Activated naive CD8-positive, alpha-beta T cell treated with anti-CD3 and anti-CD28 coated beads, Interleukin-2, amount 10 ng/mL, durations not matched to agents 7 days and 5 days (primary cell): ENCODE results near the gene PEBP1. TPM values are rescaled to one million over a fixed set of nuclear protein-coding genes. Genes with fewer than 3 reads are reported as not detected.
"Not testable (repeated sequence)": the region's sequence is repeated elsewhere in the genome, so short reads cannot be mapped to it uniquely, and the experiment has no call there.

Experiments used
- ATAC-seq: fragments of 150-1000 bp; cut with Tn5 transposase; one replicate; pipeline ENCODE4 v1.10.0; 2021; ENCODE audit warnings: low read depth, moderate library complexity
- POLR2A ChIA-PET: fragments of 350-600 bp; sonication (Branson Sonifier 250); formaldehyde crosslinking; loops from one replicate; lab custom pipeline; 2021; ENCODE audit warnings: antibody characterized with exemption; lab: Charles Lee
- DNase-seq: peaks from one replicate; pipeline ENCODE4 v3.0.0; 2021
- H3K27ac Mint-ChIP-seq: one replicate; pipeline ENCODE4 v1.8.0; 2022; ENCODE audit warnings: mild to moderate bottlenecking, mixed read lengths
- H3K27me3 Mint-ChIP-seq: one replicate; pipeline ENCODE4 v1.8.0; 2022; ENCODE audit warnings: mild to moderate bottlenecking, moderate library complexity, mixed read lengths
- H3K36me3 Mint-ChIP-seq: one replicate; pipeline ENCODE4 v1.8.0; 2021; ENCODE audit warnings: mild to moderate bottlenecking, mixed read lengths
- H3K4me1 Mint-ChIP-seq: one replicate; pipeline ENCODE4 v1.8.0; 2021; ENCODE audit warnings: mixed read lengths
- H3K4me3 Mint-ChIP-seq: one replicate; pipeline ENCODE4 v1.8.0; 2022; ENCODE audit warnings: mild to moderate bottlenecking, moderate library complexity, mixed read lengths
- H3K9me3 Mint-ChIP-seq: one replicate; pipeline ENCODE4 v1.8.0; 2021; ENCODE audit warnings: mixed read lengths
- total RNA-seq, 2 experiments: library from RNA; stranded (reverse); gene quantifications; one replicate each; pipeline ENCODE4 v1.2.3, GENCODE V29; 2021

The PEBP1 gene
- total RNA-seq, 2 experiments from 2014 or later = 95.4 to 95.8 TPM

- H3K36me3 Mint-ChIP-seq = no peaks in the 10 kb centered on the region
- H3K27me3 Mint-ChIP-seq = no peaks in the 10 kb centered on the region
- H3K9me3 Mint-ChIP-seq = no peaks in the 10 kb centered on the region
- no peak for DNase-seq
- no peak overlapping the region for H3K27ac Mint-ChIP-seq
- no peak overlapping the region for H3K4me3 Mint-ChIP-seq
- POLR2A ChIA-PET = interaction anchor here (1.2 kb wide), 1 partner anchor 258 kb away, joined by 4 read pairs; no protein-coding TSS in a partner anchor
- H3K4me1 Mint-ChIP-seq = peaks cover 7% of the 10 kb centered on the region
- no peak for ATAC-seq
Observed at GRCh38 chr12:118119449-118119879, 16.5 kb upstream of the PEBP1 start.

- Mint-ChIP-seq H3K4me3 (no peak overlapping the region), H3K27me3 (no peaks in the 10 kb centered on the region), H3K27ac (peak overlapping the region; percentile 54), H3K36me3 (no peaks in the 10 kb centered on the region), H3K4me1 (peaks cover 7% of the 10 kb centered on the region), H3K9me3 (no peaks in the 10 kb centered on the region)
- DNase-seq = peak; percentile 62
- ATAC-seq = peak; percentile 67
- POLR2A ChIA-PET = interaction anchor here (1.5 kb wide), 1 partner anchor 255 kb away, joined by 7 read pairs; the partner anchor contains the start of gene SUDS3
Observed at GRCh38 chr12:118120579-118121363, 15.2 kb upstream of the PEBP1 start.

- POLR2A ChIA-PET = interaction anchor here (1.0 kb wide), 1 partner anchor 13 kb away, joined by 3 read pairs; the partner anchor contains the start of gene PEBP1
- Mint-ChIP-seq H3K27me3 (no peaks in the 10 kb centered on the region), H3K36me3 (no peaks in the 10 kb centered on the region), H3K4me1 (peaks cover 7% of the 10 kb centered on the region), H3K27ac (no peak overlapping the region), H3K9me3 (no peaks in the 10 kb centered on the region), H3K4me3 (no peak overlapping the region)
- DNase-seq = no peak
- no peak for ATAC-seq
Observed at GRCh38 chr12:118122264-118122663, 13.7 kb upstream of the PEBP1 start.

- no peak for ATAC-seq
- H3K27me3 Mint-ChIP-seq = no peaks in the 10 kb centered on the region
- POLR2A ChIA-PET = interaction anchor here (0.5 kb wide), 1 partner anchor 38 kb away, joined by 4 read pairs; no protein-coding TSS in a partner anchor
- peaks cover 7% of the 10 kb centered on the region for H3K4me1 Mint-ChIP-seq
- no peaks in the 10 kb centered on the region for H3K9me3 Mint-ChIP-seq
- H3K4me3 Mint-ChIP-seq = no peak overlapping the region
- H3K27ac Mint-ChIP-seq = no peak overlapping the region
- no peaks in the 10 kb centered on the region for H3K36me3 Mint-ChIP-seq
- no peak for DNase-seq
Observed at GRCh38 chr12:118124333-118124874, 11.5 kb upstream of the PEBP1 start.

GRCh38 chr12:118125743-118126118 lies 10.2 kb upstream of the PEBP1 start:
- POLR2A ChIA-PET = no interaction called here
- Mint-ChIP-seq H3K4me3 (no peak overlapping the region), H3K27ac (no peak overlapping the region)

GRCh38 chr12:118126119-118126757 lies 9.7 kb upstream of the PEBP1 start:
- Mint-ChIP-seq H3K4me3 (no peak overlapping the region), H3K27me3 (no peaks in the 10 kb centered on the region), H3K4me1 (peaks cover 1% of the 10 kb centered on the region), H3K36me3 (no peaks in the 10 kb centered on the region), H3K9me3 (no peaks in the 10 kb centered on the region), H3K27ac (no peak overlapping the region)
- ATAC-seq (no peak), DNase-seq (no peak)
- POLR2A ChIA-PET = no interaction called here

More at GRCh38 chr12:118125743-118126118, 10.2 kb upstream of the PEBP1 start:
- H3K4me1 Mint-ChIP-seq = peaks cover 2% of the 10 kb centered on the region
- ATAC-seq = no peak
- no peak for DNase-seq
- H3K36me3 Mint-ChIP-seq = no peaks in the 10 kb centered on the region
- no peaks in the 10 kb centered on the region for H3K9me3 Mint-ChIP-seq
- no peaks in the 10 kb centered on the region for H3K27me3 Mint-ChIP-seq

GRCh38 chr12:118127867-118128266 lies 8.1 kb upstream of the PEBP1 start:
- POLR2A ChIA-PET = no interaction called here
- Mint-ChIP-seq H3K27me3 (no peaks in the 10 kb centered on the region), H3K4me1 (peaks cover 4% of the 10 kb centered on the region), H3K4me3 (no peak overlapping the region), H3K36me3 (no peaks in the 10 kb centered on the region), H3K27ac (no peak overlapping the region), H3K9me3 (no peaks in the 10 kb centered on the region)
- no peak for DNase-seq
- ATAC-seq = no peak

- H3K27me3 Mint-ChIP-seq, H3K4me3 Mint-ChIP-seq, ATAC-seq, H3K27ac Mint-ChIP-seq, H3K9me3 Mint-ChIP-seq, POLR2A ChIA-PET, DNase-seq, H3K4me1 Mint-ChIP-seq, H3K36me3 Mint-ChIP-seq: not testable (repeated sequence)
Observed at GRCh38 chr12:118129436-118129835, 6.5 kb upstream of the PEBP1 start.

- ATAC-seq (peak; percentile 14), DNase-seq (no peak)
- H3K4me3 Mint-ChIP-seq = peak overlapping the region; percentile 94
- H3K9me3 Mint-ChIP-seq = no peaks in the 10 kb centered on the region
- POLR2A ChIA-PET = interaction anchor here (0.6 to 2.8 kb wide), 10 partner anchors 18 to 240 kb away, joined by 3 to 12 read pairs (median 4); partner anchors contain the start of gene SUDS3
- no peaks in the 10 kb centered on the region for H3K27me3 Mint-ChIP-seq
- H3K27ac Mint-ChIP-seq = peak overlapping the region; percentile 67
- H3K4me1 Mint-ChIP-seq = peaks cover 21% of the 10 kb centered on the region
- H3K36me3 Mint-ChIP-seq = peaks cover 20% of the 10 kb centered on the region
Observed at GRCh38 chr12:118136559-118137003, 657 bp downstream of the PEBP1 start.

- peaks cover 17% of the 10 kb centered on the region for H3K4me1 Mint-ChIP-seq
- H3K4me3 Mint-ChIP-seq = peak overlapping the region; percentile 94
- H3K27me3 Mint-ChIP-seq = no peaks in the 10 kb centered on the region
Observed at GRCh38 chr12:118137148-118137678, 1.3 kb downstream of the PEBP1 start.

GRCh38 chr12:118140825-118141224 lies 4.9 kb downstream of the PEBP1 start:
- Mint-ChIP-seq H3K36me3 (peaks cover 33% of the 10 kb centered on the region), H3K27me3 (no peaks in the 10 kb centered on the region), H3K4me1 (peaks cover 10% of the 10 kb centered on the region), H3K4me3 (no peak overlapping the region), H3K9me3 (no peaks in the 10 kb centered on the region), H3K27ac (no peak overlapping the region)
- ATAC-seq (no peak), DNase-seq (no peak)
- POLR2A ChIA-PET = interaction anchor here (0.5 kb wide), 1 partner anchor 977 kb away, joined by 3 read pairs; no protein-coding TSS in a partner anchor

More at GRCh38 chr12:118137148-118137678, 1.3 kb downstream of the PEBP1 start:
- DNase-seq (no peak), ATAC-seq (no peak)
- H3K36me3 Mint-ChIP-seq = peaks cover 23% of the 10 kb centered on the region
- H3K27ac Mint-ChIP-seq = peak overlapping the region; percentile 67
- H3K9me3 Mint-ChIP-seq = no peaks in the 10 kb centered on the region
- POLR2A ChIA-PET = interaction anchor here (0.6 to 2.8 kb wide), 4 partner anchors 71 to 237 kb away, joined by 3 to 12 read pairs (median 4); no protein-coding TSS in a partner anchor

- no peaks in the 10 kb centered on the region for H3K4me1 Mint-ChIP-seq
- POLR2A ChIA-PET = no interaction called here
Observed at GRCh38 chr12:118144499-118144898, 8.6 kb downstream of the PEBP1 start.

More at GRCh38 chr12:118144499-118144898, 8.6 kb downstream of the PEBP1 start:
- Mint-ChIP-seq H3K27me3 (no peaks in the 10 kb centered on the region), H3K4me3 (no peak overlapping the region), H3K9me3 (no peaks in the 10 kb centered on the region), H3K36me3 (peaks cover 32% of the 10 kb centered on the region), H3K27ac (no peak overlapping the region)
- ATAC-seq (no peak), DNase-seq (no peak)
